Transverse colon (tissue), 4 donors: ENCODE results near the gene SURF6. TPM values are rescaled to one million over a fixed set of nuclear protein-coding genes. Genes with fewer than 3 reads are reported as not detected.
A peak's percentile ranks its signal among the peaks of the same experiment; 100 is the strongest.

Source experiments
- DNase-seq: peaks from one replicate; pipeline ENCODE4 v3.0.0-alpha.2; 2019
- H3K27ac ChIP-seq, 4 donors: fragments of 200-600 bp; sonication (generic); 2 replicates each; pipeline ENCODE4 v1.5.1; 2016 to 2018; ENCODE audit warnings: inconsistent platforms in 4 of 4
- H3K27me3 ChIP-seq: fragments of 200-600 bp; sonication (generic); 2 replicates; pipeline ENCODE4 v1.5.1; 2017; ENCODE audit warnings: inconsistent platforms
- H3K36me3 ChIP-seq, 4 donors: fragments of 200-600 bp; sonication (generic); 2 replicates each; pipeline ENCODE4 v1.5.1; 2017 to 2019; ENCODE audit warnings: inconsistent platforms in 4 of 4
- H3K4me1 ChIP-seq, 4 donors: fragments of 200-600 bp; sonication (generic); 2 replicates each; pipeline ENCODE4 v1.5.1; 2017 to 2020; ENCODE audit warnings: inconsistent platforms in 4 of 4
- H3K4me3 ChIP-seq, 4 donors: fragments of 200-600 bp; sonication (generic); 1 replicate in 1 of 4; 2 replicates in 3 of 4; pipeline versions ENCODE4 v1.5.1 to v1.6.1; 2017 to 2019; ENCODE audit warnings: inconsistent platforms in 4 of 4
- H3K9me3 ChIP-seq, 2 donors: fragments of 200-600 bp; sonication (generic); 2 replicates each; pipeline ENCODE4 v1.5.1; 2017 to 2019; ENCODE audit warnings: inconsistent platforms in 2 of 2
- CTCF ChIP-seq, 5 experiments: fragments of 200-600 bp in 3 of 5; fragments of 450-650 bp in 2 of 5; sonication (generic) in 3 of 5; IDR thresholded peaks; 1 replicate in 2 of 5; 2 replicates in 3 of 5; pipeline ENCODE4 v1.5.1; 2016 to 2017; ENCODE audit warnings: antibody characterized with exemption in 5 of 5, inconsistent platforms in 3 of 5, mild to moderate bottlenecking in 2 of 5, moderate library complexity in 1 of 5
- EP300 ChIP-seq: sonication (generic); formaldehyde crosslinking; IDR thresholded peaks from one replicate; pipeline ENCODE4 v1.6.1; 2017; ENCODE audit warnings: antibody characterized with exemption, low read depth
- POLR2A ChIP-seq: fragments of 450-650 bp; IDR thresholded peaks from one replicate; pipeline ENCODE4 v1.6.1; 2016; ENCODE audit warnings: antibody characterized with exemption, mild to moderate bottlenecking, moderate library complexity
- POLR2AphosphoS5 ChIP-seq, 3 donors: sonication (generic); formaldehyde crosslinking; IDR thresholded peaks; one replicate each; pipeline ENCODE4 v1.6.1; 2016; ENCODE audit warnings: antibody characterized with exemption in 3 of 3
- WGBS, 2 donors: methylation state at CpG; one replicate each; pipeline ENCODE4 v1.1.5; 2018; ENCODE audit warnings: low coverage in 1 of 2; 5-methylcytosine and 5-hydroxymethylcytosine counted together
- in situ Hi-C, 4 donors: fragments of 200-750 bp; cut with MboI; loops; one replicate each; pipeline versions ENCODE4 v1.15.0 to v1.15.1; 2017; ENCODE audit warnings: low sequenced_read_pairs in 3 of 4, low pct_ligation_motif_present in 1 of 4, low pct_unique_long_range_greater_than_20kb in 1 of 4
- intact Hi-C: fragments of 100-400 bp; cut with DNase I; formaldehyde crosslinking; loops from one replicate; pipeline ENCODE4 v1.15.1; 2023; ENCODE audit warnings: low total_unique reads
- total RNA-seq, 4 donors: library from RNA; depleted of rRNA; stranded (reverse); fragments of >200 nt; gene quantifications; one replicate each; pipeline ENCODE4 v1.1.0, GENCODE V29; 2016

SURF6 gene
- total RNA-seq, 4 donors from 2014 or later: 18.1 to 61.3 (median 22.5) TPM

GRCh38 chr9:133342570-133342969, 6.6 kb upstream of the SURF6 start:
- intact Hi-C loops: no loop called here
- Histone ChIP-seq H3K27me3 (no peaks in the 10 kb centered on the region), H3K27ac (no peak overlapping the region), H3K36me3 (peaks cover 0 to 10% (median 3%) of the 10 kb centered on the region in 4 donors), H3K4me3 (no peak overlapping the region), H3K9me3 (no peaks in the 10 kb centered on the region), H3K4me1 (peaks cover 8 to 13% (median 11%) of the 10 kb centered on the region in 4 donors)
- 73 to 90% methylated on average over 3 to 11 of the region's 11 CpGs for WGBS, 2 donors
- no peak for DNase-seq
- TF ChIP-seq POLR2A: no peak
- no peak for TF ChIP-seq POLR2AphosphoS5 (IDR thresholded peaks at IDR 0.05)
- TF ChIP-seq EP300: no peak
- no peak for TF ChIP-seq CTCF (IDR thresholded peaks at IDR 0.05)
- in situ Hi-C loops: loop anchor here in 1 of 4 donors (25.0 kb wide), 1 partner anchor 305 kb away; the partner anchor contains the start of gene GTF3C5

- intact Hi-C loops: no loop called here
- WGBS, 2 donors: 90% methylated on average over 12 of the region's 12 CpGs; no CpG with 5 or more reads in 1 of the 2 donors
- in situ Hi-C loops: loop anchor here in 1 of 4 donors (25.0 kb wide), 1 partner anchor 305 kb away; the partner anchor contains the start of gene GTF3C5
Measured at GRCh38 chr9:133342069-133342406, 6.0 kb upstream of the SURF6 start.

GRCh38 chr9:133341369-133342068, 5.5 kb upstream of the SURF6 start:
- Histone ChIP-seq H3K27me3 (no peaks in the 10 kb centered on the region), H3K4me3 (no peak overlapping the region), H3K4me1 (peaks cover 4 to 10% (median 8%) of the 10 kb centered on the region in 4 donors), H3K9me3 (no peaks in the 10 kb centered on the region), H3K36me3 (peaks cover 0 to 10% (median 3%) of the 10 kb centered on the region in 4 donors), H3K27ac (peak overlapping the region; percentile 15 to 53 (median 40))
- no peak for TF ChIP-seq EP300
- TF ChIP-seq CTCF (IDR thresholded peaks at IDR 0.05): no peak
- TF ChIP-seq POLR2AphosphoS5 (IDR thresholded peaks at IDR 0.05): no peak
- no peak for TF ChIP-seq POLR2A
- peak; percentile 47 for DNase-seq
- 90% methylated on average over 15 of the region's 15 CpGs; no CpG with 5 or more reads in 1 of the 2 donors for WGBS, 2 donors
- in situ Hi-C loops: loop anchor here in 1 of 4 donors (25.0 kb wide), 1 partner anchor 304 kb away; the partner anchor contains the start of gene GTF3C5
- intact Hi-C loops: no loop called here

More at GRCh38 chr9:133342069-133342406, 6.0 kb upstream of the SURF6 start:
- peaks cover 0 to 10% (median 3%) of the 10 kb centered on the region in 4 donors for H3K36me3 ChIP-seq
- H3K4me3 ChIP-seq: no peak overlapping the region
- H3K27ac ChIP-seq: no peak overlapping the region
- H3K9me3 ChIP-seq: no peaks in the 10 kb centered on the region
- no peaks in the 10 kb centered on the region for H3K27me3 ChIP-seq
- peaks cover 8 to 12% (median 10%) of the 10 kb centered on the region in 4 donors for H3K4me1 ChIP-seq
- TF ChIP-seq POLR2AphosphoS5 (IDR thresholded peaks at IDR 0.05) (no peak), EP300 (no peak), CTCF (IDR thresholded peaks at IDR 0.05) (no peak), POLR2A (no peak)
- DNase-seq: no peak

- Histone ChIP-seq H3K27ac (peak overlapping the region in 3 of 4 donors; percentile 15 to 49 (median 31)), H3K27me3 (no peaks in the 10 kb centered on the region), H3K4me1 (peaks cover 0 to 8% (median 7%) of the 10 kb centered on the region in 4 donors), H3K36me3 (peaks cover 0 to 10% (median 3%) of the 10 kb centered on the region in 4 donors), H3K4me3 (no peak overlapping the region), H3K9me3 (no peaks in the 10 kb centered on the region)
- intact Hi-C loops: no loop called here
- TF ChIP-seq POLR2AphosphoS5 (IDR thresholded peaks at IDR 0.05): no peak
- no peak for TF ChIP-seq POLR2A
- TF ChIP-seq CTCF (IDR thresholded peaks at IDR 0.05): no peak
- no peak for TF ChIP-seq EP300
- 80 to 87% methylated on average over 1 to 13 of the region's 13 CpGs for WGBS, 2 donors
- DNase-seq: no peak
- in situ Hi-C loops: loop anchor here in 1 of 4 donors (25.0 kb wide), 1 partner anchor 304 kb away; the partner anchor contains the start of gene GTF3C5
Measured at GRCh38 chr9:133340916-133341315, 4.9 kb upstream of the SURF6 start.
